OCI-LY7 (cell line): Measurements from ENCODE around the gene TUSC2.

Experiments used
- EZH2phosphoT487 ChIP-seq: fragments of 200-600 bp; sonication (generic); IDR thresholded peaks from 2 replicates; pipeline ENCODE4 v1.6.1; 2018; ENCODE audit warnings: low read depth, borderline replicate concordance, mild to moderate bottlenecking, mixed run types, antibody characterized with exemption, low read length, moderate library complexity, mixed read lengths
- TF ChIP-seq, protein P1 (sequence below): fragments of 200-600 bp; sonication (generic); conservative IDR thresholded peaks from 2 replicates; pipeline ENCODE4 v1.5.1; 2014; ENCODE audit warnings: mild to moderate bottlenecking, antibody characterized with exemption, low read length, moderate library complexity, mixed read lengths

GRCh38 chr3:50375258-50375931, 47.4 kb upstream of the TUSC2 start:
- TF ChIP-seq, protein P1, sequence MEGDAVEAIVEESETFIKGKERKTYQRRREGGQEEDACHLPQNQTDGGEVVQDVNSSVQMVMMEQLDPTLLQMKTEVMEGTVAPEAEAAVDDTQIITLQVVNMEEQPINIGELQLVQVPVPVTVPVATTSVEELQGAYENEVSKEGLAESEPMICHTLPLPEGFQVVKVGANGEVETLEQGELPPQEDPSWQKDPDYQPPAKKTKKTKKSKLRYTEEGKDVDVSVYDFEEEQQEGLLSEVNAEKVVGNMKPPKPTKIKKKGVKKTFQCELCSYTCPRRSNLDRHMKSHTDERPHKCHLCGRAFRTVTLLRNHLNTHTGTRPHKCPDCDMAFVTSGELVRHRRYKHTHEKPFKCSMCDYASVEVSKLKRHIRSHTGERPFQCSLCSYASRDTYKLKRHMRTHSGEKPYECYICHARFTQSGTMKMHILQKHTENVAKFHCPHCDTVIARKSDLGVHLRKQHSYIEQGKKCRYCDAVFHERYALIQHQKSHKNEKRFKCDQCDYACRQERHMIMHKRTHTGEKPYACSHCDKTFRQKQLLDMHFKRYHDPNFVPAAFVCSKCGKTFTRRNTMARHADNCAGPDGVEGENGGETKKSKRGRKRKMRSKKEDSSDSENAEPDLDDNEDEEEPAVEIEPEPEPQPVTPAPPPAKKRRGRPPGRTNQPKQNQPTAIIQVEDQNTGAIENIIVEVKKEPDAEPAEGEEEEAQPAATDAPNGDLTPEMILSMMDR, result peak; percentile 58
- no peak for TF ChIP-seq EZH2phosphoT487
